GM12865 (cell line): ENCODE measurements around the gene WRAP73.

Experiments
- DNase-seq: peaks from one replicate; pipeline ENCODE4 v3.0.0; 2010; ENCODE audit warnings: low read depth
- H3K4me3 ChIP-seq: 2 replicates; pipeline ENCODE4 v1.5.1; 2011; ENCODE audit warnings: mild to moderate bottlenecking, low read depth, low read length, control low read depth
- CTCF ChIP-seq: IDR thresholded peaks from 2 replicates; pipeline ENCODE4 v1.5.1; 2011; ENCODE audit warnings: low read length, control low read depth, low read depth, inconsistent platforms; ENCODE audit not compliant: insufficient read depth; ENCODE audit errors: missing control alignments

Gene WRAP73

GRCh38 chr1:3652548-3653285, 2.8 kb upstream of the WRAP73 start:
- DNase-seq, result peak; percentile 65
- peak overlapping the region; percentile 79 for H3K4me3 ChIP-seq
- TF ChIP-seq CTCF, result no peak

- TF ChIP-seq CTCF, result no peak
- DNase-seq, result peak; percentile 84
- H3K4me3 ChIP-seq, result peak within 1 kb of the TSS; percentile 79
Measured at GRCh38 chr1:3651930-3652547, 2.1 kb upstream of the WRAP73 start, which contains the start of gene TP73. Gene TP73, plus strand, starts transcription at chr1:3652516. Its CDS starts 29,850 bp downstream, at chr1:3682366.

- DNase-seq, result peak; percentile 62
- no peak for TF ChIP-seq CTCF
- H3K4me3 ChIP-seq, result peak overlapping the region; percentile 79
Measured at GRCh38 chr1:3651026-3651929, 1.4 kb upstream of the WRAP73 start.

- no peak for TF ChIP-seq CTCF
- H3K4me3 ChIP-seq, result peak overlapping the region; percentile 79
- no peak for DNase-seq
Measured at GRCh38 chr1:3650248-3651025, 534 bp upstream of the WRAP73 start.

DNA sequence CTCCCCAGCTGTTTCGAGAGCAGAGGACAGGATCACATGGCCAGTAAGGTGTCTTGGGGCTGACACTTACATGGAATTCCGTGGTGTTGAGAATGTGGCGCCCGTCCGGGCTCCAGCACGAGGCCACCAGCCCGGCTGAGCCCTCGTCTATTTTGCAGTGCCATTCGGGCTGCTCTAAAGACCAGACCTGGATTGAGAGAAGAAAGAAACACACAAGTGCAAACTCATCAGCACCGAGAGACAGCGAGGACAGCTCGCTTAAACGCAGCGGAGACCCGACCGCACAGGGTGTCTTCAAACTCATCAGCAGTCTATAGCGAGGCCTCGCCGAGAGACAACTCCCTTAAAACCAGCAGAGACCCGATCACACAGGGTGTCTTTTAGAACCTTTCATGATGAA, 3.3 kb downstream of the WRAP73 start:
- TF ChIP-seq CTCF, result no peak
- no peak for DNase-seq
- H3K4me3 ChIP-seq, result no peak overlapping the region

- H3K4me3 ChIP-seq, result no peak overlapping the region
- no peak for TF ChIP-seq CTCF
- DNase-seq, result no peak
Measured at GRCh38 chr1:3645666-3646355, 4.1 kb downstream of the WRAP73 start.
